GM18526 (cell line): ENCODE measurements around the gene CRYBB3.

Experiments used
- POLR2A ChIP-seq: IDR thresholded peaks from 3 replicates; pipeline ENCODE4 v1.6.1; 2011; ENCODE audit not compliant: insufficient read length; ENCODE audit errors: extremely low read depth

CRYBB3 gene

DNA sequence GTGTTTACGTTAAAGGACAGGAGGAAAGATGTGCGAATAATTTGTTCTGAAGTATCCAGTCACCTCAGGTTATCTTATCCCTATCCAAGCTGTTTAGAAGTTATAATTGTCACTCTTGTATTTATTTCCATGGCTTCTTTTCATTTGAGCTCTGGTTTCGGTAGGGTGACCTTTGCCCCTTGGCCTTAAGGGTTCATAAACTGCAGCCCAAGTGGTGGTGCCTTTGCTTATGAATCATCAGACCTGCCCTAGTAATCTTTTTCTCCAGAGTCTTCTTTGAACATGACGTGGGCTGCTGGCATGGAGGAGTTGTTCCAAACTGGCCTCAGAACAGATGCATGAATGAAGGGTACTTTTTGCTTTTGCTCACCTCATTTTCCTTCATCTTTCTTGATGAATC is 6.5 kb upstream of the CRYBB3 start:
- TF ChIP-seq POLR2A, result no peak

DNA sequence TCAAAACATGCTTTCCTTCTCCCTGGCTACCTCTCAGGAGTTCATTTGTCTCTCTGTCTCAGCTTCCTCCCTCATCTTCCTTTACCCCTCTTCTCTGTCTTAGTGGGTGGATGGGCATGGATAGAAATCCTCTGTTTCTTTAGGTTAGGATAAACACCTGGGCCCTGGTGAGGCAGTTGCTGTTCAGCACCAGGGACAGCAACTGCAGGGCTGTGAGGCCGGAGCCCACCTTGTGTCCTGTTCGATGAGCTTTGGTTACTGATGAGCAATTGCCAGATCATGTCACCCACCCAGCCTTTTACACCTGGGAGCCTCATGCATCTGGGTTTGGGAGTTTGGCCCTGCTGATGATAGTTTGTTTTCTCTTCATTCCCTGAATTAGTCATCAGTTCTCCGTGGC is 6.1 kb upstream of the CRYBB3 start:
- TF ChIP-seq POLR2A, result no peak

DNA sequence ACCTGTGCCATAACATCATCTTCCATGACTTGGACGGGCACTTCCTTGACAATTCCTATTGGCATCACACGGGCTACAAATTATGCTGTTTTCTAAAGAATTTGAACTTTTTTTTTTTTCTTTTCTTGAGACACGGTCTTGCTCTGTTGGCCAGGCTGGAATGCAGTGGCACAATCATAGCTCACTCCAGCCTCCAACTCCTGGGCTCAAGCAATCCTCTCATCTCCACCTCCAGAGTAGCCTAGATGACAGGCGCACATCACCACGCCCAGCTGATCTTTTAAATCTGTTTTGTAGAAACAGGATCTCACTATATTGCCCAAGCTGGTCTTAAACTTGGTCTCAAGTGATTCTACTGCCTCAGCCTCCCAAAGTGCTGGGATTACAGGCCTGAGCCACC is 3.3 kb upstream of the CRYBB3 start:
- TF ChIP-seq POLR2A, result no peak

DNA sequence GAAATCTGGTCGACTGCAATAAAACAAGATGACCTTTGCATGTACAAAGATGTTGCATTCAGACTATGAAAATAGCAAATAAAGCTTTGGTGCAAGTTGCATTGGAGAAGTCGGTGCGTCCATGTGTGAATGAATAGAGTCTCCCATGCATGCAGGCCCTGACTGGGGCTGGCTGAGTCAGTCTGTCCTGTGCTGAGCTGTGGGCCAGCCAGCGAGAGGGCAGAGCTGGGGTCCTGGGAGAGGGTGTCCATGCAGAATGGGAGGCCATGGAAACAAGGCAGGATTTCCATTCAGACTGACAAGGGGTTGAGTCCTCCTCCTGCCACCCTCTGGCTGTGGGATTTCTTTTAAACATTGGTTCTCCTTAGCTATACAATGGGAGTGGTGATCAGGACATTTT is 2.3 kb upstream of the CRYBB3 start:
- no peak for TF ChIP-seq POLR2A

DNA sequence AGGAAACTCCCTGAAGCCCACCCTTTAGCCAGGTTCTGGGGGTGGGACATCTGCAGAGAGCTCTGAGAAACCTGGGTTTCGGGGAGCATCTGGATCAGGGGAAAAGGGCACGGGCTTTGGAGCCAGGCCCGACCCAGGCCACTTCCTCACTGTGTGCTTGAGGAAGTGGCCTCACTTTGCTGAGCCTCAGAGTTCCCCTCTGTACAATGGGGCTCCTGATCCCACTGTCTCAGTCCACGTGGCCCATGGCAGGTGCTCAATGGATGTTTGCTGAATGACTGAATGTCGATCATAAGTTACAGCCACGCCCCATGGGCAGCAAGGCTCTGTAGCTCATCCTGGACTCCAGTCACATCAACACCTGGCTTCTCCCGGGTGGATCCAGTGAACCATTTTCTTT is 1.3 kb downstream of the CRYBB3 start:
- no peak for TF ChIP-seq POLR2A

DNA sequence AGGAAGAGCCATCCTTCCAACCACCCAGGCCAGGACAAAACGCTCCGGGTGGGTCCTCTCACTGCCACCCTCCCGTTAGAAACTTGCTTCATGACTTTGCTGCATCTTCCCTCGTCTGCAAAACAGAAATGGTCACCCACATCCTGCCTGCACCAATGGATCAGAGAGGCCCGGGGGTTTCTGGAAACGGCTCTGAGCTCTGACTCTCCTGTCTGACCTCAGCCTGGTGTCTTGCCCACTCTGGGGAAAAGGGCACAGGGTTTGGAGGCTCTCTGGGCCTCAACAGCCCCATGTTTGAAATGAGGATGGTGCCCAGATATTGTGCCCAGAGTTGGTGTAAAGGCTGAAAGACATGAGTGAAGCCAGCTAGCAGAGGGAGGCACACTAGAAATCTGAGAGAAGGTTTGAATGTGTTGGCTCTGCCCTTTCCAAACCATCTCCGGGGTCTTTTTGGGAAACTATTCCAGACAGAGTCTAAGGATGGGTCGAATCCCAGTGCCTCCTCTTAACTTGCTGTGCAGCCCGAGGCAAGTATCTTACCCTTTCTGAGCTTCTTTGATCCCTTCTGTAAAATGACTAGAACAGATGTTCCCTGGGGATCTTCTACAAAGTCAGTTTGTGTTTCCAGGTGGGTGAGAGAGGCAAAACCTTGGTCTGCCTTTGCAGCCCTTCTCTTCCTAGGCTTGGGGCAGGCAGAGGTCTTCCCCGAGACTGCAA is 2.1 kb downstream of the CRYBB3 start:
- no peak for TF ChIP-seq POLR2A

DNA sequence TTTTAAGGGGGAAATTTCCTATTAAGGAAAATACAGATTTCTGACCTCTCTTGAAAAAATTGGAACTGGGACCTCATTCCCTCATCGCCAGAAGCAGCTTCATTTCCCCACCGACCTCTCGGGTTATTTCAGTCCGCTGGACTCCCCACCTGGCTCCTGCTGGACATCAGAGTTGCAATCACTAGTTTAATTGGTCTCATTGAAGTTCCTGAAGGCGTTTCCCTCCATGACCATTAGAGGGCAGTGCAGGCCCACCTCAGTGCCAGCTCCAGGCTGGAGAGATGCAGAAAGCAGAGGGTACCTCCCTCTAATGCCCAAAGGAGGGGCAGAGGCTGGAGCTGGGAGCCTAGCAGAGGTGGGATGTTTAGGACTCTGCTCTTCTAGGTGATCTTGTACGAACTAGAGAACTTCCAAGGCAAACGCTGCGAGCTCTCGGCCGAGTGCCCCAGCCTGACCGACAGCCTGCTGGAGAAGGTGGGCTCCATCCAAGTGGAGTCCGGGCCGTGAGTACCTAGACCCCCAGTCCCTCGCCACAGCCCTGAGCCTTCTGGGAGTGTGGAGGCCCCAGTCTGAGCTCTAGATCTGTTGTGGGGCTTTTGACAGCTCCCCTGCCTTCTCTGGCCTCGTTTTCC is 2.7 kb downstream of the CRYBB3 start:
- no peak for TF ChIP-seq POLR2A

DNA sequence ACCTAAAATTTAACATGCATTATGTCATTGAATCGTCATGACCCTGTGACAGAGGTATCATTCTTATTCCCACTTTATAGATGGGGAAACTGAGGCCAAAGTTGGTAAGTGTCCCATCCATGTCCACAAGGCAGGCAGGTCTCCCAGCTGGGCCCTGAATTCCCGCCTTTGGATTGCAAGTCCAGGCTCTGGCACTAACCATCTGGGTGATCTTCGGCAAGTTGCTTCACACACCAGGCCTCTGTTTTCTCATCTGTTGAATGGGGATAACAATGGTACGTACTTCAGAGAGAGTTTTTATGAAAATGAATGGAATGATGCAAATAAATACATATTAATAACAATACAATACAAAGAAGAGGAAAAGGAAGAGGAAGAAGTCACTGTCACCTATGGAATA is 3.4 kb downstream of the CRYBB3 start:
- TF ChIP-seq POLR2A, result no peak

DNA sequence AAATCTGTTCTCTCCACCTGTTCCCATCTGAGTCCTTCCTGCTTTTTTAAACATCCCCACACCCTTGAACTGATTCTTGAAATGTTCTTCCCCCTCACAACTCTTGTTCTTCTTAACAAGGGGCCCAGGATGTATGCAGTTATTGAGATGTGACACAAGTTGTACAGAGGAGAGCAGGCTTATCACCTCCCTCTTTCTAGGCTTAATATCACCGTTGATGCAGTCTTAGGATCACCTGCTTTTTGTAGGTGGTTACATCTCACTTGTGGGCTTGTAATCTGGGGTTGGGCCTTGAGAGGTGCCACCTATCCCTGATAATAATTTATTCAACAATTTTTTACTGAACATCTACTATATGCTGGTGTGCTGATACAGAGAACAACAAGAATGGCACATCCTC is 6.2 kb downstream of the CRYBB3 start:
- TF ChIP-seq POLR2A, result no peak

DNA sequence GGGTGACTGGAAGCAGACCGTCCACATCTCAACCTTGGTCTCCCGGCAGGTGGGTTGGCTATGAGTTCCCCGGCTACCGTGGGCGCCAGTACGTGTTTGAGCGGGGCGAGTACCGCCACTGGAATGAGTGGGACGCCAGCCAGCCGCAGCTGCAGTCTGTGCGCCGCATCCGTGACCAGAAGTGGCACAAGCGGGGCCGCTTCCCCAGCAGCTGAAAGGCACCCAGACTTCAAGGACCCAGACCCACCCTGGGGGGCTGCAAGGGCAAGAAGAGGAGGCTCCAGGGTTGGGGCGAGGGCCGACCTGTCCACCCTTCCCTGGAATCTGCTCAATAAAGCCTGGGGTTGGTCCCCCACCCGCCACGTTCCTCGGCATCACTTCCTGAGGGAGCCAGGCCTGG is 7.3 kb downstream of the CRYBB3 start:
- TF ChIP-seq POLR2A, result no peak

DNA sequence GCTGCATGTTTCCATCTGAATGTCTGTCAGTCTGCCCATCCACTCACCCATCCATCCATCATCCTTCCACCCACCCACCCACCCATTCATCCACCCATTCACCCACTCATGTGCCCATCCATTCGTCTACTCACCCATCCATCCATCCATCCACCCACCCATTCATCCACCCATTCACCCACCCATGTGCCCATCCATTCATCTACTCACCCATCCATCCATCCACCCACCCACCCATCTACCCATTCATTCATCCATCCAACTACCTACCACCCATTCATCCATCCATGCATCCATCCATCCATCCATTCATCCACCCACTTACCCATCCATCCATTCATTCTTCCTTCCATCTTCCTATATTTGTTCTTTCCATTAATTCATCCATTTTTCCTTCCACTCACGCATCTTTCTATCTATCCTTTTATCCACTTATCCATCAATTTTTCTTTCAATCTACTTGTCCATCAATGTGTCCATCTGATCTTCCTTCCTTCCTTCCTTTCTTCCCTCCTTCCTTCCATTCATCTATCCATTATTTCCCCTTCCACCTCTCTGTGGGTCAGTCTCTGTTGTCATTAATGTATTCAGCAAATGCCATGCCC is 8.0 kb downstream of the CRYBB3 start:
- TF ChIP-seq POLR2A, result no peak

DNA sequence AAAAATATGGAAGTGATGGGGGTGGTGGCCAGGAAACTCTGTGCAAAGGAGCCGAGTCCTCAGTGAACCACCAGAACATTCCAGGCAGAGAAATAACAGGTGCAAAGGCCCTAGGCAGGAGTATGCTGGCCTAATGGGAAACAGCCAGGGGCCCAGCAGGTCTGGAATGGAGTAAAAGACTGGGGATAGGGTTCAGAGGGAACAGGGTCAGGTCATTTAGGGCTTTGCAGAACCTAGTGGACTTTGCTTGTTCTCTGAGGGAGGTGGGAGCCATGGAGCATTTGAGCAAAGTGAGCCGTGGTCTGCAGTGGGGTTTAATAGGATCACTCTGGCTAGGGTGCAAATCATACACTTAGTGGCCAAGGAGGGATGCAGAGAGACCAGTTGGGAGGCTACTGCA is 8.7 kb downstream of the CRYBB3 start:
- no peak for TF ChIP-seq POLR2A

DNA sequence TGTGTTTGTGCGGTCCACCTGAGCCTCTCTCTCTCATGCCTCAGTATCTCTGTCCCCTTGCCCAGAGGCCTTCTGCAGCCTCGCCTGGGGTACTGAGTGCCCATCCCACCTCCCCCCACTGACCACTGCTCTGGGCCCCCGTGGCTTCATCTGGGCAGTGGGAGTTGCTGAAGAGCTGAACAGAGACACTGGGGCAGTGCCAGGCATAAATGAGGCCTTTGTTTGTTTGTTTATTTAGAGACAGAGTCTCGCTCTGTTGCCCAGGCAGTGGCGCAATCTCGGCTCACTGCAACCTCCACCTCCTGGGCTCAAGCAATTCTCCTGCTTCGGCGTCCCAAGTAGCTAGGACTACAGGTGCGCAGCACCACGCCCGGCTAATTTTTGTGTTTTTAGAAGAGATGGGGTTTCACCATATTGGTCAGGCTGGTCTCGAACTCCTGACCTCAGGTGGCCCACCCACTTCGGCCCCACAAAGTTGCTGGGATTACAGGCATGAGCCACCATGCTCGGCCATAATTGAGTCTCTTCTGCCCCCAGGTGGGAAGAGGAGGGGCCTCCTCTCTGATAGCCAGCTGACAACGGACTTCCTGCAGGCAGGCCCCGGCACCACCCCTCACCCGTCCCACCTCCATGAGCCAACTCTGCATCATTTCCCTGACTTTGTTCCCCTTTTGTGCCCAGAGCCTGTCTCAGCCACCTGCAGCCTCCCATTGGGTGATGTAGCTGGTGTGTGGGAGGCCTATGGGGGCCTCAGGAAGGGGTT is 9.3 kb downstream of the CRYBB3 start:
- TF ChIP-seq POLR2A, result no peak

DNA sequence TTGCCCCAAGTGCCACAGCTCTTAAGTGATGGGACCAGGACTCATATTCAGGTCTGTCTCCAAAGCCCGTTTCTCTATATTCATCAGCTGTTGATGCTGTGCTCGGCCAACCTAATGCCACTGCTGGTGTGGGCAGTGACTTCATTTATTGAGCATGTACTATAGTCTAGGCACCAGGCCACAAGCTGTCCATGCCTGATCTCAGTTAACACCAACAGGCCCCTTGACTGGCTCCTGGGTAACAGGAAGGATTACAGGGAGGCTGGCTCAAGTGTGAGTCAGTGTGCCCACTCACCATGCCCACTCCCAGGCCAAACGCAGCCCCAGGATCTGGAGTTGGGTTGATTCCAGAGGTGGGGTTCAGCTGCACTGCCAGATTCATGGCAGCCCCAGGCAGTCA is 11.1 kb downstream of the CRYBB3 start:
- TF ChIP-seq POLR2A, result no peak

DNA sequence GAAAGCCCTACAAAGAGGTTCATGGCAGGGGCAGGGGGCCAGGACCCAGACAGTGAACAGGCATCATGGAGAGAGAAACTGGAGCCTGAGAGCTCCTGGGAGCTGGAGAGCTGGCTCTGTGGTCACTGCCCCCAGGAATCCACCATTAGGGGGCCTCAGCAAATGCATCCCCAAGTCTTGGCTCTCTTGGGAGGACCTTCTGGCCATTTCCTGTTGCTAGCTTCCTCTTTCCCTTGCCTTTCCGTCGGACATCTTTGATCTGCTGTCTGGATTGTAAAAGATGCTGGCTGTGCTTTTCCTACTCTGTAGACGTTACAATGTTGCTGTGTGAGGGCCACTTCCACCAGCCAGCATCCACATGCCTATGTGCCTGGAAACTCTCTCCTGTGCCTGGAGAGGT is 12.7 kb downstream of the CRYBB3 start:
- no peak for TF ChIP-seq POLR2A

DNA sequence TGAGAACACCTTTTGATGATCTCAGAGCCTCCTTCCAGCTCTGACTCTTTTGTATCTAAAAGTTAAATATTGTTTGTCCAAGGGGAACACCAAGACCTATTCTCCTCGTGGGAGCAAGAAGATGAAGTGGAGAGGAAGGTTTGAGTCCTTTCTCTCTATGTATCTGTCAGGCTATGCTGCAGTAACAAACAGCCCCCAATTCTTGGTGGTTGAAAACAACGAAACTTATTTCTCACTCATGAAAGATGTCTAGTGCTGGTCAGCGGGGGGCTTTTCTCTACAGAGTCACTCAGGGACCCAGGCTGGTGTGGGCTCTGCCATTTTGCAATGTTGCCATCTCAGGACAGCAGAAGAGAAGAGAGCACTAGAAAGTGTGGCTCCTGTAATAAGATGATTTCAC is 13.6 kb downstream of the CRYBB3 start:
- TF ChIP-seq POLR2A, result no peak
